ENCODE data around the gene FAM222B.

DNA sequence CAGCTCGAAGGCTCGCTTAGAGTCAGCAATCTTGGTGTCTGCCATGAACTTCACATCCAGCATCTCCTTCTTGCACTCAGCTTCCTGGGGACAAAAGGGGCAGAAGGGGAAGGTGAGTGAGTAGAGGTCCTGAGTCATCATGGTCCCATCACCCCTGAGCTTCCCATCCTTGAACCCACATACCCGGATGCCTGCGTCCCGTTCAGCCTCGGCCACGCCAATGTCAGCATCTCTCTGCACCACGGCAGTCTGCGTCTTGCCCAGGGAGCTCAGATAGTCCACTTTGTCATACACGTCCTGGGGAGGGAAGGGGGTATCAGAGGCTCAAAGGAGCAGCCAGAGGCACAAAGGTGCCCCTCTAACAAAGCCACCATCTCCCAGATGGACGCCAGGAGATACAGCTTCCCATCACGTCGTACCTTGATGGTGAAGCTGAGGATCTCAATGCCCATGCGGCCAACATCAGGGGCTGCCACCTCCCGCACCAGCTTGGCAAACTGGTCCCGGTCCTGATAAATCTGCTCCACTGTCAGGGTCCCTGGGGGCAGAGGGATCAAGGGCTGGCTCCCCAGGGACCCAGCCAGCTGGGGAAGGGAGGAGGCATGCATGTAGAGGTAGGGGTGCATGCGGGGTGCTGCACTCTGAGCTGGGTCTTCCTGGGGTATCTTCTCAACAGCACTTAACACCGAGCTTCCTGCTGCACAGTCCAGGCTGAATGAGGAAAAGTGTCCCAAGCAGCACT lies 39.7 kb upstream of the FAM222B start:
- TF ChIP-seq EZH2 (IDR thresholded peaks at IDR 0.05) (no peak), FOXP2 (optimal IDR thresholded peaks at IDR 0.05; ENCODE audit: control extremely low read depth, extremely low read length, insufficient read depth) (no peak)
